22Rv1 (cell line): ENCODE results near the gene OSTF1.

Experiments used
- ZFX ChIP-seq: fragments of 450-650 bp; IDR thresholded peaks from 2 replicates; pipeline ENCODE4 v1.6.1; 2017; ENCODE audit warnings: antibody characterized with exemption, borderline replicate concordance
- TF ChIP-seq, protein P1 (sequence below): fragments of 450-650 bp; IDR thresholded peaks from 2 replicates; pipeline ENCODE4 v1.5.1; 2017; ENCODE audit warnings: mild to moderate bottlenecking

DNA sequence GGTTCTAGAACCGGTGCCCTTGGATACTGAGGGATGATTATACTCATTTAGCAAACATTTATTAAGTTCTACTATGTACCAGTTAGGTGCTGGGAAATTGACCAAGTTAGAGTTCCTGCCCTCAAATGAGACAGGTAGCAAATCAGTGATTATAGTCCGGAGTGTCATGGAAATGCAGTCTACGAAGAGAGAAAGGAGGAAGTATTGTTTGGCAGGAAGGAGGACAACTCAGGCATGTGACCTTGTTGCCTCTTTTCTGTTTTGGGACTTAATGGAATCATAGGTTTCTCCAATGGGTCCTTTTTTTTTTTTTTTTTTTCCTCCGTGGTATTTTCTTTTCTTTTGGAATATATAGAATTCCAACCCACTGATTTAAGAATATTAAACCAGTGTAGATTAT, 28.0 kb downstream of the OSTF1 start:
- TF ChIP-seq, protein P1, sequence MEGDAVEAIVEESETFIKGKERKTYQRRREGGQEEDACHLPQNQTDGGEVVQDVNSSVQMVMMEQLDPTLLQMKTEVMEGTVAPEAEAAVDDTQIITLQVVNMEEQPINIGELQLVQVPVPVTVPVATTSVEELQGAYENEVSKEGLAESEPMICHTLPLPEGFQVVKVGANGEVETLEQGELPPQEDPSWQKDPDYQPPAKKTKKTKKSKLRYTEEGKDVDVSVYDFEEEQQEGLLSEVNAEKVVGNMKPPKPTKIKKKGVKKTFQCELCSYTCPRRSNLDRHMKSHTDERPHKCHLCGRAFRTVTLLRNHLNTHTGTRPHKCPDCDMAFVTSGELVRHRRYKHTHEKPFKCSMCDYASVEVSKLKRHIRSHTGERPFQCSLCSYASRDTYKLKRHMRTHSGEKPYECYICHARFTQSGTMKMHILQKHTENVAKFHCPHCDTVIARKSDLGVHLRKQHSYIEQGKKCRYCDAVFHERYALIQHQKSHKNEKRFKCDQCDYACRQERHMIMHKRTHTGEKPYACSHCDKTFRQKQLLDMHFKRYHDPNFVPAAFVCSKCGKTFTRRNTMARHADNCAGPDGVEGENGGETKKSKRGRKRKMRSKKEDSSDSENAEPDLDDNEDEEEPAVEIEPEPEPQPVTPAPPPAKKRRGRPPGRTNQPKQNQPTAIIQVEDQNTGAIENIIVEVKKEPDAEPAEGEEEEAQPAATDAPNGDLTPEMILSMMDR: no peak
- TF ChIP-seq ZFX: no peak
